Stimulated activated CD4-positive, alpha-beta T cell treated with anti-CD3 and anti-CD28 coated beads, Interleukin-4, amount 100 ng/mL, for 48 hours (primary cell): ENCODE measurements around the gene SUSD6.
"Not testable (repeated sequence)": the region's sequence is repeated elsewhere in the genome, so short reads cannot be mapped to it uniquely, and the experiment has no call there.

Source experiments
- DNase-seq, 2 donors: peaks; one replicate each; pipeline ENCODE4 v3.0.0-alpha.2; 2020; ENCODE audit warnings: low read depth in 2 of 2

Gene SUSD6

DNA sequence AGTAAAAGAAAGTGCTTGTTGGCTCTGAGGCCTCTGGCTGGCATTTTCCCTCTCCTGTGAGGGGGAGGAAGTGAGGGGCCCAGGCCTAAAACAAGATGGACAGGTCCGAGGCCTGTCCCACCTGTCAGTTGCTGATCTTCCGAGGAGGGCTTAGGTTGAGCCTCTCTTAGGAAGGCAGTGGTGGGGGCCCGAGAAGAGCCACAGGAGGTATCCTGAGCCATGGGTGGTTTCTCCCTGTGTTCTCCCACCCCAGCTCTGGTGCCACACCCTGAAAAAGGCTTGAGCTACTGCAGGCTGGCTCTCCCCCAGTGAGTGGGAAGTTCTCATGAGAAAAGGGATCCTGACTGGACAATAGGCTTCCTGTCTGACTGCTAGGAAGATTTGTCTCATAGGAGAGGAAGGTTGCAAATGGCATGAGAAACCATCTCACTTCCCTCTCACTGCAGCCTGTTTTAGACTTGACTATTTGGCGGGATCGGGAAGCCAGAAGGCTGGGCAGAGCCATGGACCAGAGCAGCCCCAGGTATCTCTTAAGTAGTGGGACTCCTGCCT, 83.4 kb downstream of the SUSD6 start:
- DNase-seq, result no peak

GRCh38 chr14:69695322-69696203, 84.2 kb downstream of the SUSD6 start:
- no peak for DNase-seq

DNA sequence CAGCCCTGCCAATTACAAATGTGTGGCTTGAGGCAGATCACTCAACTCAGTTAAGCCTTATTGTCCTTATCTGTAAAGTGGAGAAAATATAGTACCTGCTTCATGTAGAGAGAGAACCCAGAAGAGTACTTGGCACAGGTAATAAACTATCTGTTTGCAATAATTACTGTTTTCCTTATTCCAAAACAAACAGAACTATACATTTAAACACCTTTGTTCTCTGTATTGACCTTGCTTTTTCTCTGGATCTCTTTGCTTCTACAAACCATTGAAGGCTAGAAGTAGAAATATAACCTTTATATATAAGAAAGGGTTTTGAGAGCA, 84.8 kb downstream of the SUSD6 start:
- no peak for DNase-seq

GRCh38 chr14:69696633-69697557, 85.5 kb downstream of the SUSD6 start:
- no peak for DNase-seq

- DNase-seq, result no peak
Measured at GRCh38 chr14:69698572-69698971, 87.2 kb downstream of the SUSD6 start.

- not testable (repeated sequence) for DNase-seq
Measured at GRCh38 chr14:69699243-69699642, 87.8 kb downstream of the SUSD6 start.

DNA sequence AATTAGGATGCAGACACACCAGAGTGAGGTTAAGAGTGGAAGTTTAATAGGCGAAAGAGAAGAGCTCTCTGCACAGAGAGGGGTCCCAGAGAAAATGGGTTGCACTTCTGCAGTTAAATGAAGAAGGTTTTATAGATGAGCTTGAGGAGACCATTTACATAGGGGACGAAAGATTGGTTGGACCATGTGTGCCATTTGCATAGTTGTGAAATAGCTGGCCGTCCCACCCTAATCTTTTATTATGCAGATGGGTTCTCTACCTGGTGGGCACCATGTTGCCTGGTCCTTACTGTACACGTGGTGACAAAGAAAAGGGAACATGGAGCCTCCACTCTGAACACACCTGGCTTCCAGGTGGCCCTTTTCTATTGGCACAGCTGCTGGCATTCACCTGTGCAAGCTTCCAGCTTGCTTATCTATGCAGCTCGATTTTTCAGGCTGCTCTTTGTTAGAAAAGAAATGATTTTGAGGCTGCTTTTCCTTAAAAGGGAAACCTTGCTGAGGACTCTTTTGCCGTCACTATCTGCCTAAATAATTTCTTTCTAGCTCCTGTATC, 88.4 kb downstream of the SUSD6 start:
- no peak for DNase-seq

GRCh38 chr14:69700575-69700974, 89.2 kb downstream of the SUSD6 start:
- DNase-seq, result no peak

DNA sequence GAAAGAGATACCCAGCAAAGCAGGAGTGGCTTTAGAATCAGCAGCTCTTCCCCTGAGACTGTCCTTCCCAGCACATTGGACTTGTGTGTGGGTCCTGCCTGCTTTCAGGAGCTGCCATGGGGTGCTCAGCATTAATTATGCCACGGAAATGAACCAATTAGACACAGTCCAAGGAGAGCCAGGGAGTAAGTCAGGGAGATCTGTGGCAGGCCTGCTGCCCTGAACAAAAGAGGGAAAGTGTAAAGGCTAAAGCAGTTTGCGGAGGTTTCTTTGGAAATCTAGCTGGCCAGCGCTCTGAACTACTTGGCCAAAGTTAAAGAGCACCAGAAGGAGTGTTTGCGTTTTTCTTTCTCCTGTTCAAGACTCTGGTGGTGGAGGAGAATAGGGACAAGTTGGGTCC, 89.9 kb downstream of the SUSD6 start:
- no peak for DNase-seq

DNA sequence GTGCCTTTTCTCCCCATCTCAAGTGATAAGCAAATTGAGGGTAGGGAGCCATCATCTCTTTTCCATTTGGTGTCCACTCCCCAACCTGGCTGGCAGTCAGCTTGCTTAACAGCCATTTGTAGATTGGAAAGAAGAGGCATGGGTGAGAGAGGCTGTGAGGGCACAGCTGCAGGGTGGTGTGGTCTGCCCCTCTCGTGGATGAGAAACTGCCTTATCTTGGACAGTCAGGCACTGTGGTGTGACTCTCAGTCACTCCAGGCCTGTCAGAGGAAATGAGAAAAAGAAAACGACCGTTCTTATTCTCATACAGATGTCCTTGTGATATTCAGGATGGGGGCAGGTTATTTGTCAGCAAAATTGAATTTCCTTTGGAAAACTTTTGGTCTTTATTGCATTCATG, 90.5 kb downstream of the SUSD6 start:
- no peak for DNase-seq

DNA sequence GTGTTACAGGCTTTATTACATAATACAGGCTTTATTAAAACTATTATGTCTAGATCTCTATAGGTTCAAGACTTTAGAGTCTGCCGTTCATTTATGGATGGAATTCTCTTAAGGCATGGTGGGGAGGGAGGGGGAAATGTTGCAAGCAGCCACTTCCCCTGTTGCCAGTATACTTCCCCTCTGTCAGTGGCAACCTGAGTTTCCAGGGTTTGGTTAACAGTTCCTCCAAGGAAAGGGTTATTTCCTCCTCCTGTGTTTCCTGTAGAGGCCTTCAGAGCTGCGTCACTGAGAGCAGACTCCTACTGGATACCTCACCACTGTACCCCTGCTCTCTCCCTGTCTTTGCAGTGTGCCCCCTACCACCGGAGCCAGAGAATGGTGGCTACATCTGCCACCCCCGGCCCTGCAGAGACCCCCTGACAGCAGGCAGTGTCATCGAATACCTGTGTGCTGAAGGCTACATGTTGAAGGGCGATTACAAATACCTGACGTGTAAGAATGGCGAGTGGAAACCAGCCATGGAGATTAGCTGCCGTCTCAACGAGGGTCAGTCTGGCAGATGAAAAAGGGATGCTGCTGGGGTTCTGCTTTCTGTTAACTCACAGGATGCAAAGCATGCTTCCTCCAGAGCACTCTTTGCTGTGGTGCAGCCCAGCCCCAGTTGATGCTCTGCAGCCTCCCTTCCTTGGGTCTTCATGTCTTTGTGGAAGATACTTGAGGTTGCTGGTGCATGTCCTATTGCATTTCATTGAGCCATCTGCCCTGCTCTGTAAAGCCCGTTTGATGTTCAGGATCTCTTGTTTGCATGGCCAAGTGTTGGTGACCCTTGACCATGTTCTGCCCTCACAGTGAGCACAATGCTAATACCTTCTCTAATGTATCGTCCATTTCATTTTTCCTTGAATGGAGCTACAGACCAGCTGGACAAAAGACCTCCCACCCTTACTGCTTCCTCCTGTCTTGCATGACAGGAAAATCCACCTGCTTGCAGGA, 91.9 kb downstream of the SUSD6 start:
- DNase-seq, result no peak

- no peak for DNase-seq
Measured at GRCh38 chr14:69704319-69704718, 92.9 kb downstream of the SUSD6 start.

- DNase-seq, result no peak
Measured at GRCh38 chr14:69705706-69706105, 94.3 kb downstream of the SUSD6 start.

DNA sequence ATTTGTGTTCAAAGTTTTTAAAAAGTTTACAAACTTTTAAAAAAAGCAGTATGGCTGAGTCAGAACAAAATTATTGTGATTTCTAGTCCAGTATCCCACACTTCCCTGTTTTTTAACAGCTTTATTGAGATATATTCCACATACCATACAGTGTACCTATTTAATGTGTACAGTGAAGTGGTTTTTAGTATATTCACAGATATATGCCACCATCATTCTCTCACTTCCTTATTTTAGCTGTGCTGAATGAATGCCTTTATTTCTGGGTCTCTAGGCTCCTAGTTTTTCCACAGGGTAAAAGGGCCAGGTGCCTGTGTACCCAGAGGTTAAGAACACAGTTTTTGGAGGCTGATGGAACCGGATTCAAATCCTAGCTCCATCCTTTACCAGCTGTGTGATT, 96.7 kb downstream of the SUSD6 start:
- no peak for DNase-seq

DNA sequence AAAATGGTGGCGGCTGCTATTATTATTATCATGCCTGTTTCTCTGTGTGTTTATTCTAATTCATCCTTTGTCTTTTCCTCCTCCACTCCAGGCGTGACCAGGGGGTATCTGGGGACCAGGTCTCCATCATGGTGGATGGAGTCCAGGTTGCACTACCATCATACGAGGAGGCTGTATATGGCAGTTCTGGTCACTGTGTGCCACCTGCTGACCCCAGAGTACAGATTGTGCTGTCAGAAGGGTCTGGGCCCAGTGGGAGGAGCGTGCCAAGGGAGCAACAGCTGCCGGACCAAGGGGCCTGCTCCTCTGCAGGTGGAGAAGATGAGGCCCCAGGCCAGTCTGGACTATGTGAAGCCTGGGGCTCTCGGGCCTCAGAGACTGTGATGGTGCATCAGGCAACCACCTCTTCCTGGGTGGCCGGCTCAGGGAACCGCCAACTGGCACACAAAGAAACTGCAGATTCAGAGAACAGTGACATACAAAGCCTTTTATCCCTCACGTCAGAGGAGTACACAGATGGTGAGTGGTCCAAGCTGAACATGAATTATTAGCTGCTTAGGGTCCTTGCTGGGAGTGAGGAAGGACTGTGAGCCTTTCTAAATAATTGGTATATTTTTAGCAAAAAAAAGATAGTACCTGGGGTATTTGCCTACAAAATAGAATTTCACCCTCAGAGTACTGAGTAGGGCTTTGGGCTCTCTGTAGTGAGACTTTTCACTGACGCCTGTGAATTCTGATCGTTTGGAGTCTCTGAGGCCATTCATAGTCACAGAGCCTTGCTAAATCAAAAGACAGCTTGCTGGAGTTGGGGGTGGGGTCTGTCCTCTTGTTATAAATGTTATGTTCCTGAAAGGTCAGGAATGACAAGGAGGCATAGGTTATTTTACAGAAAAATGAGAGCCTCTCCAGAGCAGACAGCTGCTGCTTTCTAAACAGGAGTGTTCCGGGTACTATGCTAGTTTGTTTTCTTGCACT, 97.5 kb downstream of the SUSD6 start:
- no peak for DNase-seq

GRCh38 chr14:69710378-69710777, 99.0 kb downstream of the SUSD6 start:
- no peak for DNase-seq

DNA sequence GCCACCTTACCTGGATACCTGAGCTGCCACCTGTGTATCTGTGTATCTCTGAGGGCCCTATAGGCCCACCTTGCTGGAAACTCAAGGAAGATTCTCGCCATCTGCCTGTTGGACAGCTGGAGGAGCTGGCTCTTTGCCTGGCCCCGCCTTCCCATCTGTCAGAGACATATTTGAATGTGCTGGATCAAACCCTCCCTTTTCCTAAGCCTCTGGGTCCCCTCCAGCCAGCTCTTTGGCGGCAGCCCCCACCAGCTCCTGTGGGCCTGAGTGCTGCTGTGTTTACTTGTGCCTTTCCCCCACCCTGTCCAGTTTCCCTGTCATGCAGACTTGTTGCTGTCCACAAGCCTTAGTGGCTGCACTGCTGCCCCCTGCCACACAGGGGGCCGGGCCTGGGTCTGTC, 99.7 kb downstream of the SUSD6 start:
- DNase-seq, result no peak

DNA sequence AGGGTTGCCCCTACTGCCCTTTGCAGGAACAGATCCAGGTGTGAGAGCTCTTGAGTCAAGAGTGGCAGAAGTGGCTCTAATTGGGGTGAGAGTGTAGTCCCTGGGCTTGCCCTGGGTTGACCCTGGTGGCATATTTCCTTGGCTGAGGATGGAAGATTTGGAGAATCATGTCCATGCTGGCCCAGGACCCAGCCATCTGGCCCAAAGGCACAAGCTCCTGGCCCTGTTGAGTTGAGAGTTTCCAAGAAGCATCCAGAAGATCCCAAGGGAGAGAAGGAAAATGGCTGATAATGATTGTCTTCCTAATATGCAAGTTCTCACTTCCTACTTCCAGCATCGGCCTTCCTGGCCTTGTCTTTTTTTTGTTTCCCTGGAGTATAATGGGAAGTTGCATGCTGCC, 100.1 kb downstream of the SUSD6 start:
- no peak for DNase-seq

DNA sequence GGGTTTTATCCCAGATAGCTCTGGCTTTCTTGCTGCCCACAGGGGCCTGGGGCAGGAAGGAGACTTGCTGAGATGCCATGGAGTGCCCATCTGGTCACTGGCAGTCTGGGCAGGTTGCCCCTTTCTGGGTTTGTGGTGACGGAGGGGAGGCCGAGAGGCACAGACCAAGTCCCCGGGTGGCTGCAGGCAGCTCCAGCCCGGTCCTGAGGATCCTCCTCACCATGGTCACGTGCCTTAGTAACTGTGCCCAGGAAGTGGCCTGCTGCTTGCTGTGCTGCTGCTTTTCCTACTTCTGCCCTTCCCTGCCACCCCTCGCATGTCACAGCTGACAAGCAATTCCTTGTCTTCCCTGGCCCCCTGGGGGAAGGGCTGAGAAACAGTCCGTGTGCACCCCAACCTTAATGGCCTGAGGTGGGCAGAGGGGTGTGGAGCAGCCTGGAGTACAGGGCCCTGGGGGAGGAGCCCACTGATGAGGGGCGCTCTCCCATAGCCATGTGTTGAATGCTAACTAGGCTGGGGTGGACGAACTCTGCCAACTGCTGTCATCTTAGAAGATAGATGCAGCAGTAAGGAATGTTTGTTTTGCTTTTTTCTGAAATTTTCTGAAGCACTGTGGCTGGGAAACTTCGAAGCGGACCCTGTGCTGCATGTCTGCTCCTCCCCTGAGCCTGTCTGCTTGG, 100.6 kb downstream of the SUSD6 start:
- DNase-seq, result no peak
